Stimulated activated effector memory CD8-positive, alpha-beta T cell treated with anti-CD3 and anti-CD28 coated beads, Interleukin-12 subunit alpha, Interleukin-12 subunit beta, amount 100 ng/mL, for 72 hours (primary cell): ENCODE measurements around the gene CDH8.
"Not testable (repeated sequence)": the region's sequence is repeated elsewhere in the genome, so short reads cannot be mapped to it uniquely, and the experiment has no call there.

Experiments
- ATAC-seq: fragments of 150-1000 bp; cut with Tn5 transposase; 2 replicates; pipeline ENCODE4 v1.10.0; 2021
- DNase-seq, 2 donors: peaks; one replicate each; pipeline ENCODE4 v3.0.0; 2021 to 2022; ENCODE audit warnings: low spot score in 2 of 2
- H3K27ac Mint-ChIP-seq: one replicate; pipeline ENCODE4 v1.8.0; 2022; ENCODE audit warnings: mild to moderate bottlenecking, mixed read lengths
- H3K36me3 Mint-ChIP-seq: one replicate; pipeline ENCODE4 v1.8.0; 2022; ENCODE audit warnings: mild to moderate bottlenecking, mixed read lengths
- H3K4me1 Mint-ChIP-seq: one replicate; pipeline ENCODE4 v1.8.0; 2022; ENCODE audit warnings: mixed read lengths
- H3K4me3 Mint-ChIP-seq: one replicate; pipeline ENCODE4 v1.8.0; 2022; ENCODE audit warnings: mild to moderate bottlenecking, mixed read lengths
- H3K9me3 Mint-ChIP-seq: one replicate; pipeline ENCODE4 v1.8.0; 2022; ENCODE audit warnings: mixed read lengths

The CDH8 gene

GRCh38 chr16:61921373-61921772 is 114.9 kb downstream of the CDH8 start:
- no peak for DNase-seq
- ATAC-seq: no peak
- peaks cover 13% of the 10 kb centered on the region for H3K9me3 Mint-ChIP-seq
- no peak overlapping the region for H3K27ac Mint-ChIP-seq
- no peak overlapping the region for H3K4me3 Mint-ChIP-seq
- no peaks in the 10 kb centered on the region for H3K4me1 Mint-ChIP-seq
- H3K36me3 Mint-ChIP-seq: no peaks in the 10 kb centered on the region

- H3K9me3 Mint-ChIP-seq: peaks cover 10% of the 10 kb centered on the region
- not testable (repeated sequence) for H3K4me1 Mint-ChIP-seq, H3K36me3 Mint-ChIP-seq, ATAC-seq, H3K4me3 Mint-ChIP-seq, DNase-seq, H3K27ac Mint-ChIP-seq
Observed at GRCh38 chr16:61917865-61918826, 118.1 kb downstream of the CDH8 start.

- Mint-ChIP-seq H3K4me3 (no peak overlapping the region), H3K4me1 (no peaks in the 10 kb centered on the region), H3K27ac (no peak overlapping the region), H3K36me3 (no peaks in the 10 kb centered on the region), H3K9me3 (peaks cover 25% of the 10 kb centered on the region)
- DNase-seq: no peak
- no peak for ATAC-seq
Observed at GRCh38 chr16:61915569-61915968, 120.7 kb downstream of the CDH8 start.

GRCh38 chr16:61909074-61909473 is 127.2 kb downstream of the CDH8 start:
- peaks cover 25% of the 10 kb centered on the region for H3K9me3 Mint-ChIP-seq
- no peak overlapping the region for H3K27ac Mint-ChIP-seq
- no peak overlapping the region for H3K4me3 Mint-ChIP-seq
- H3K4me1 Mint-ChIP-seq: no peaks in the 10 kb centered on the region
- ATAC-seq (no peak), DNase-seq (no peak)
- no peaks in the 10 kb centered on the region for H3K36me3 Mint-ChIP-seq

- H3K9me3 Mint-ChIP-seq: peaks cover 21% of the 10 kb centered on the region
- no peak for ATAC-seq
- H3K36me3 Mint-ChIP-seq: no peaks in the 10 kb centered on the region
- H3K27ac Mint-ChIP-seq: no peak overlapping the region
- H3K4me1 Mint-ChIP-seq: no peaks in the 10 kb centered on the region
- H3K4me3 Mint-ChIP-seq: no peak overlapping the region
- DNase-seq: no peak
Observed at GRCh38 chr16:61908426-61908825, 127.8 kb downstream of the CDH8 start.

GRCh38 chr16:61901689-61902088 is 134.5 kb downstream of the CDH8 start:
- ATAC-seq (no peak), DNase-seq (no peak)
- Mint-ChIP-seq H3K4me3 (no peak overlapping the region), H3K27ac (no peak overlapping the region), H3K9me3 (peaks cover 12% of the 10 kb centered on the region), H3K36me3 (no peaks in the 10 kb centered on the region), H3K4me1 (no peaks in the 10 kb centered on the region)

- Mint-ChIP-seq H3K36me3 (no peaks in the 10 kb centered on the region), H3K4me3 (no peak overlapping the region), H3K4me1 (no peaks in the 10 kb centered on the region), H3K9me3 (peaks cover 5% of the 10 kb centered on the region), H3K27ac (no peak overlapping the region)
- ATAC-seq (no peak), DNase-seq (no peak)
Observed at GRCh38 chr16:61900482-61900881, 135.8 kb downstream of the CDH8 start.

GRCh38 chr16:61897657-61898056 is 138.6 kb downstream of the CDH8 start:
- ATAC-seq (no peak), DNase-seq (no peak)
- H3K4me3 Mint-ChIP-seq: no peak overlapping the region
- peaks cover 11% of the 10 kb centered on the region for H3K9me3 Mint-ChIP-seq
- no peaks in the 10 kb centered on the region for H3K36me3 Mint-ChIP-seq
- H3K4me1 Mint-ChIP-seq: no peaks in the 10 kb centered on the region
- H3K27ac Mint-ChIP-seq: no peak overlapping the region

- no peak for ATAC-seq
- H3K9me3 Mint-ChIP-seq: peaks cover 18% of the 10 kb centered on the region
- DNase-seq: no peak
- H3K4me3 Mint-ChIP-seq: no peak overlapping the region
- no peak overlapping the region for H3K27ac Mint-ChIP-seq
- no peaks in the 10 kb centered on the region for H3K36me3 Mint-ChIP-seq
- H3K4me1 Mint-ChIP-seq: no peaks in the 10 kb centered on the region
Observed at GRCh38 chr16:61892531-61892930, 143.7 kb downstream of the CDH8 start.

GRCh38 chr16:61891460-61891859 is 144.8 kb downstream of the CDH8 start:
- ATAC-seq: no peak
- Mint-ChIP-seq H3K4me3 (no peak overlapping the region), H3K27ac (no peak overlapping the region), H3K4me1 (no peaks in the 10 kb centered on the region), H3K9me3 (peaks cover 23% of the 10 kb centered on the region), H3K36me3 (no peaks in the 10 kb centered on the region)
- no peak for DNase-seq

GRCh38 chr16:61890386-61890785 is 145.9 kb downstream of the CDH8 start:
- peaks cover 23% of the 10 kb centered on the region for H3K9me3 Mint-ChIP-seq
- no peak overlapping the region for H3K27ac Mint-ChIP-seq
- H3K36me3 Mint-ChIP-seq: no peaks in the 10 kb centered on the region
- ATAC-seq (no peak), DNase-seq (no peak)
- no peaks in the 10 kb centered on the region for H3K4me1 Mint-ChIP-seq
- H3K4me3 Mint-ChIP-seq: no peak overlapping the region

- H3K4me1 Mint-ChIP-seq: no peaks in the 10 kb centered on the region
- no peaks in the 10 kb centered on the region for H3K36me3 Mint-ChIP-seq
- H3K9me3 Mint-ChIP-seq: peaks cover 17% of the 10 kb centered on the region
- H3K27ac Mint-ChIP-seq: no peak overlapping the region
- H3K4me3 Mint-ChIP-seq: no peak overlapping the region
- no peak for ATAC-seq
- DNase-seq: no peak
Observed at GRCh38 chr16:61887903-61888302, 148.3 kb downstream of the CDH8 start.

GRCh38 chr16:61885343-61885742 is 150.9 kb downstream of the CDH8 start:
- Mint-ChIP-seq H3K36me3 (no peaks in the 10 kb centered on the region), H3K4me3 (no peak overlapping the region), H3K4me1 (no peaks in the 10 kb centered on the region), H3K9me3 (peaks cover 21% of the 10 kb centered on the region), H3K27ac (no peak overlapping the region)
- DNase-seq: no peak
- ATAC-seq: no peak

GRCh38 chr16:61879306-61879705 is 156.9 kb downstream of the CDH8 start:
- Mint-ChIP-seq H3K4me3 (no peak overlapping the region), H3K9me3 (peaks cover 19% of the 10 kb centered on the region), H3K4me1 (no peaks in the 10 kb centered on the region), H3K36me3 (no peaks in the 10 kb centered on the region), H3K27ac (no peak overlapping the region)
- DNase-seq (no peak), ATAC-seq (no peak)

GRCh38 chr16:61877436-61877835 is 158.8 kb downstream of the CDH8 start:
- H3K27ac Mint-ChIP-seq: no peak overlapping the region
- no peak for DNase-seq
- no peaks in the 10 kb centered on the region for H3K4me1 Mint-ChIP-seq
- no peak overlapping the region for H3K4me3 Mint-ChIP-seq
- ATAC-seq: no peak
- no peaks in the 10 kb centered on the region for H3K36me3 Mint-ChIP-seq
- peaks cover 17% of the 10 kb centered on the region for H3K9me3 Mint-ChIP-seq

GRCh38 chr16:61872778-61873119 is 163.5 kb downstream of the CDH8 start:
- H3K4me1 Mint-ChIP-seq: no peaks in the 10 kb centered on the region
- ATAC-seq: no peak
- no peak overlapping the region for H3K4me3 Mint-ChIP-seq
- H3K36me3 Mint-ChIP-seq: no peaks in the 10 kb centered on the region
- H3K27ac Mint-ChIP-seq: no peak overlapping the region
- peaks cover 14% of the 10 kb centered on the region for H3K9me3 Mint-ChIP-seq
- DNase-seq: no peak
